NCI-H526 treated with DMSO at 0.1 percent for 48 hours (cell line): ENCODE measurements around the gene HECW1.
"Not testable (repeated sequence)": the region's sequence is repeated elsewhere in the genome, so short reads cannot be mapped to it uniquely, and the experiment has no call there.

Experiments
- DNase-seq: peaks from one replicate; lab custom pipeline; 2025; lab: John Stamatoyannopoulos, UW

The HECW1 gene

GRCh38 chr7:43112941-43113621, 634 bp downstream of the HECW1 start:
- no peak for DNase-seq

GRCh38 chr7:43113622-43114457, 1.4 kb downstream of the HECW1 start:
- DNase-seq, result no peak

GRCh38 chr7:43114458-43114780, 2.0 kb downstream of the HECW1 start:
- no peak for DNase-seq

GRCh38 chr7:43116451-43116850, 4.0 kb downstream of the HECW1 start:
- no peak for DNase-seq

GRCh38 chr7:43117095-43117494, 4.6 kb downstream of the HECW1 start:
- no peak for DNase-seq

- no peak for DNase-seq
These were observed 5.4 kb downstream of the HECW1 start for GRCh38 chr7:43117861-43118260.

- DNase-seq, result no peak
These were observed 5.9 kb downstream of the HECW1 start for GRCh38 chr7:43118313-43118712.

- no peak for DNase-seq
These were observed 7.1 kb downstream of the HECW1 start for GRCh38 chr7:43119371-43120075.

- no peak for DNase-seq
These were observed 9.5 kb downstream of the HECW1 start for GRCh38 chr7:43121973-43122372.

GRCh38 chr7:43123457-43123856, 11.0 kb downstream of the HECW1 start:
- no peak for DNase-seq

- DNase-seq, result no peak
These were observed 11.9 kb downstream of the HECW1 start for GRCh38 chr7:43124388-43124787.

- no peak for DNase-seq
These were observed 17.9 kb downstream of the HECW1 start for GRCh38 chr7:43130347-43130746.

GRCh38 chr7:43135129-43135528, 22.7 kb downstream of the HECW1 start:
- no peak for DNase-seq

GRCh38 chr7:43136064-43136463, 23.6 kb downstream of the HECW1 start:
- DNase-seq, result no peak

GRCh38 chr7:43137121-43137744, 24.8 kb downstream of the HECW1 start:
- DNase-seq, result not testable (repeated sequence)

GRCh38 chr7:43137811-43138210, 25.4 kb downstream of the HECW1 start:
- DNase-seq, result no peak

- no peak for DNase-seq
These were observed 26.3 kb downstream of the HECW1 start for GRCh38 chr7:43138710-43139109.

- no peak for DNase-seq
These were observed 26.7 kb downstream of the HECW1 start for GRCh38 chr7:43139137-43139536.

GRCh38 chr7:43140186-43140585, 27.7 kb downstream of the HECW1 start:
- DNase-seq, result no peak

- no peak for DNase-seq
These were observed 28.6 kb downstream of the HECW1 start for GRCh38 chr7:43141091-43141490.

- no peak for DNase-seq
These were observed 30.3 kb downstream of the HECW1 start for GRCh38 chr7:43142703-43143102.

- no peak for DNase-seq
These were observed 31.6 kb downstream of the HECW1 start for GRCh38 chr7:43143918-43144589.
